KOPT-K1 (cell line): ENCODE results near the gene NR4A3.

ENCODE experiments used
- H3K27ac ChIP-seq: fragments of 200-600 bp; sonication (generic); 2 replicates; pipeline ENCODE4 v1.5.1; 2016; ENCODE audit warnings: antibody characterized with exemption, mild to moderate bottlenecking, low read depth, low read length; ENCODE audit not compliant: poor library complexity, severe bottlenecking
- H3K36me3 ChIP-seq: fragments of 200-600 bp; sonication (generic); 2 replicates; pipeline ENCODE4 v1.5.1; 2017; ENCODE audit warnings: antibody characterized with exemption, mild to moderate bottlenecking, low read length, moderate library complexity; ENCODE audit not compliant: insufficient read depth
- H3K9me3 ChIP-seq: fragments of 200-600 bp; sonication (generic); 2 replicates; pipeline ENCODE4 v1.5.1; 2017; ENCODE audit warnings: antibody characterized with exemption, low read length, mild to moderate bottlenecking; ENCODE audit not compliant: insufficient read depth, poor library complexity, severe bottlenecking

The NR4A3 gene

DNA sequence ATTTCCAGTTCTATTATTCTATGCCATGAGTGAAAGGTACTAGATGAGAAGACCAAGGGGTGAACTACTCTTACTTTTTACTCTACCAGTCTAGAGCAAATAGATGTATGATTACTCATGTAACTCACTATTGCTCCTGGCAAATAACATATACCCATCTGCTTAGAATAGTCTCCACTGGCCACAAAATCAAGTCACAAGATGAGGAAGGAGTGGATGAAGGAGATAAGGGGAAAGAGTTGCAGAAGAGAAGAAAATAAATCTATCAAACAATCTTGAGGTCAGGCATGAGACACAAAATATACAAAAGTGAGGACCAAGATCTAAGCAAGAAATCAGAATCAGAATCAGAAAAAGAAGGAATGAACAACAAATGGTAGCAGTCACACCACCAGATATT is 13.7 kb upstream of the NR4A3 start:
- H3K9me3 ChIP-seq, result no peaks in the 10 kb centered on the region
- no peaks in the 10 kb centered on the region for H3K36me3 ChIP-seq
- no peak overlapping the region for H3K27ac ChIP-seq

DNA sequence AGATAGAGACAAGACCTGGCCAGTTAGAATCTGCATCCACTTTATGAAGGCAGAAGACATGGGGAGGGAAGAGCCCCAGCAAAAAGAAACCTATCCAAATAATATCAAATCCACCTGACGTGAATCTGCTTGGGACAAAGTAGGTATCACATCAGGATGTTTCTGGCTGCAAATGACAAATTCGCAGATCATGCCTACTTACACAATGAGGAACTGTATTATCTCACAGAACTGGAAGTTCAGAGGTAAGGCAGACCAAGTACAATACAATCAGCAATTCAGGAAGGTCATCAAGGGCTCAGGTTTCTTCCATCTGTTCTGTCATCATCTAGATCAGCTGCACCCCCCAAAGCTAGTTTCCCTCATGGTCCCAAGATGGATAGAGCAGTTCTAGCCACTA is 13.2 kb upstream of the NR4A3 start:
- no peaks in the 10 kb centered on the region for H3K9me3 ChIP-seq
- no peak overlapping the region for H3K27ac ChIP-seq
- no peaks in the 10 kb centered on the region for H3K36me3 ChIP-seq

DNA sequence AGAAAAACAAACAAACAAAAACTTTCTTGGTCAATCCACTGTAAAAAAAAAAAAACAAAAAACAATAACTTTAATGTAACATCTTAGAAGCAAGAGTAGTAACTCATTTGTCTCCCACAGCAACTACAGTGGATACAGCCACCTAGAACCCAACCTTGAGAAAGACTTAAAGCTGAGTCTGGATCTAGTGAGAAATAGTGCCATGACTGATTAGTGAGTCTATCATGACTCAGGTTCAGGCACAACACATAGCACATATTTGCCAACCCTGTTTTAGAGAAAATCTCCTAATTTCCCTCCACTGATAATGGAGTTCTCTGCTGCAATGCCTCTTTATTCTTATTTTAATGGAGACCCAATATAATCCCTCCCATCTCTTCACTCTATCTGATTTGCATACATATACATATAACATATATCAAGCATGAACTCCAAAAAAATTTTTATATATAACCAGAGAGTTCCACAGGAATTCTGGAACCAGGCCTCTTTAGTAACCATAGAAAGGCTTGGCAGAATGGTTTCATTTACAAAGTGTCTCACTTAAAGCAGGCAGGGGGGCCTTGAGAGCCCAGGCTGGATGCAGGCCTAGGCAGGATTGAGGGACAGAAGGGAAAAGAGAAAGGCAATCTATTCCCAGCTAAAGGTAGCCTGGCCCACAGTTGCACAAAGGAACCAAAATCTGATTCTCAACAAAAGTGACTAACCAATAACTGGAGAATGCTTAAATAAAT is 11.9 kb upstream of the NR4A3 start:
- Histone ChIP-seq H3K36me3 (no peaks in the 10 kb centered on the region), H3K27ac (no peak overlapping the region)

DNA sequence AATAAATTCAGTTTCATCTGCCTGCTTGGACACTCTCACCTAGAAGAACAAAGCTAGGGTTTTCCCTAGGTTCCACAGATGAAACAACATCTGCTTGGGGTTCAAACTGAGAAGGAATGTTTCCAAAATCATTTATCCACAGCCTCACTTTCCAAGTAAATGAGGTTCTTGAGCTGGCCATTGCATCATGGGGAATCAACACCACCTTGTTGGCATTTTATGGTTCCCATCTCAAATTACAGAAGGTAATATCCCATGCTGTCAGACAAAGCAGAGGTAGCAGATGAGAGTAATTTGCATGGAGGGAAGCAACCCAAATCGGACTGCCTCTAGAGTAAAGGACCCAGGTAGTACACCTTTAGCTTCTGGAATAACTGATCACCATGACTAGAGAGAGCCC is 10.5 kb upstream of the NR4A3 start:
- no peaks in the 10 kb centered on the region for H3K36me3 ChIP-seq
- H3K27ac ChIP-seq, result no peak overlapping the region
- H3K9me3 ChIP-seq, result no peaks in the 10 kb centered on the region

More for the DNA sequence above, 11.9 kb upstream of the NR4A3 start:
- H3K9me3 ChIP-seq, result no peaks in the 10 kb centered on the region

DNA sequence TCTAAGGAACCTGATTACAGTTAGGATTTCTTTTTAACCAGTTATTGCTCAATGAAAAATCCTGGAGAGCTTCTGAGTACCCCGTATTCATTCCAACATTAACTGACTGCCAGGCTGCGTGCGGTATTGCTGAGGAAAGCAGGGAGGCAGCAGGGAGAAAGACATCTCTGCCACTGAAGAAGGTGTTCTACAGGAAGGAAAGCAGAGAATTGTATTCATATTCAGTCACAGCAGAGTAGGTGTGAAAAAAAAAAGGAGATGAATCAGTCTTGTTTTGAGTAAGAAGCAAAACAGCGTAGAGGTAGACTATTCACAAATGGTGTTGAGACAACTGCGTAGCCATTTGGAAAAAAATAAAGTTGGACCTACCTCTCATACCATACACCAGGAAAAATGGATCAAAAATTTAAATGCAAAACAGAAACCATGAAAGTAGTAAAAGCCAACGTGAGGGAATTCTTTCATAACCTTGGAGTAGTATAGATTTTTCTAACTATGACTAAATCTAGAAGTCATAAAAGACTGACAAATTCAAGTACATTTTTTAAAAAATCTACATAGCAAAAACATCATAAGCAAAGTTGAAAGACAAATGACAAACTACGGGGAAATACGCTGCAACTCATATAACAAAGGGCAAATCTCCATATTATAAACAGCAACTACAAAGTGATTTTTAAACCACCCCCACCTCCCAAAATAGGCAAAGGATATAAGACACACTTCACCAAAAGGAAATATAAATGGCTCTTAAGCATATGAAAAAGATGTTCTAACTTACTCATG is 9.9 kb upstream of the NR4A3 start:
- no peaks in the 10 kb centered on the region for H3K9me3 ChIP-seq
- H3K27ac ChIP-seq, result no peak overlapping the region
- H3K36me3 ChIP-seq, result no peaks in the 10 kb centered on the region

DNA sequence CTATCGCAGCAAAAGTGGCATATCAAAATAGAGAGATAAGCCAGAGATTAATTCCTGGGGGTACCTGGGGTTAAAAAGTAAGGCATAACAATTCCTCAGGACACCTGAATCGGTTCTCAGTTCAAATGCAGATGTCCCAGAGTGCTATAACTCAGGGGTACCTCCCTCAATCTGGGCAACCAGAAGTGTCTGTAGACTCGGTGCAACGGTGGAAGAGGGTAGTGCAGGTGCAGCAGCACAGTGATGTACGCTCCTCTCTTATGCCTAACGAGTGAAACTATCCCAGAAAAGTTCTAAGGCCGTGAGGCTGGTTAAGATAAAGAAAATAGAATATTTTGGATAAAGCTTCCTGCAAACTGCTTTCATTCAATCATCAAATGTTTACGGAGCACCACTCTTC is 7.9 kb upstream of the NR4A3 start:
- no peak overlapping the region for H3K27ac ChIP-seq
- no peaks in the 10 kb centered on the region for H3K36me3 ChIP-seq
- no peaks in the 10 kb centered on the region for H3K9me3 ChIP-seq

DNA sequence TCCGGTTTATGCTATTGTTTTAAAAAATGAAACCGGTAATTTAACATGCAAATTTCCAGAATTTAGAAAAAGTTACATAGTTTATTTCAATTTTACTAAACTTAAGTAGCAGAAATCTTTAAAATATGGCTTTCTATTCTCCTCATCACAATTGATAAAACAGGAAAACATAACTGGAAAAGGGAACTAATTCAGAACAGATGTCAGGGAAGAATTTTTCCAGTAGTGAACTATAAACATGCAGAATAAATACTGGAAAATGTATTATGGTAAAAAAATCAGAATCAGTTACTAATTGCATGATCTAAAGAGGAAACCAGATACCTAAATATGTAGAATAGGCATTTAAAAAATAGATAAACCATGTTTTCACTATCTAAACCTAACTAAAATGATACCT is 7.3 kb upstream of the NR4A3 start:
- no peaks in the 10 kb centered on the region for H3K9me3 ChIP-seq
- H3K36me3 ChIP-seq, result no peaks in the 10 kb centered on the region
- no peak overlapping the region for H3K27ac ChIP-seq

DNA sequence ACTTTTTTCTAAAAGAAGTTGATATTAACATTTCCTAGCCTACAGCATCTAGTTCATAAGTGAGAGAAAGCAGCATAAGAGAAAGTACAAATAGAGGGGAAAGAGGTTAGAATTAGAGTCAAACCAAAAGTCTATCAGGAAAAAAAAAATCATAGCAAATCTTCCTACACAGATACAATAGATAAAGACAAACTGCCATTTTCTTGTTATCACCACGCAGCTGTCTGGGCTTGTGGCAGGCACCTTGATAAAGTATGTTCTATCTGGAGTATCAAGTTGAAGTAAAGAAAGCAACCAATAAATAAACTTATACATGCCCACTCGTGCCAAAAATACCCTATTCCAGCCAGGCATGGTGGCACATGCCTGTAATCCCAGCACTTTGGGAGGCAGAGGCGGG is 5.3 kb upstream of the NR4A3 start:
- H3K36me3 ChIP-seq, result no peaks in the 10 kb centered on the region
- no peak overlapping the region for H3K27ac ChIP-seq

DNA sequence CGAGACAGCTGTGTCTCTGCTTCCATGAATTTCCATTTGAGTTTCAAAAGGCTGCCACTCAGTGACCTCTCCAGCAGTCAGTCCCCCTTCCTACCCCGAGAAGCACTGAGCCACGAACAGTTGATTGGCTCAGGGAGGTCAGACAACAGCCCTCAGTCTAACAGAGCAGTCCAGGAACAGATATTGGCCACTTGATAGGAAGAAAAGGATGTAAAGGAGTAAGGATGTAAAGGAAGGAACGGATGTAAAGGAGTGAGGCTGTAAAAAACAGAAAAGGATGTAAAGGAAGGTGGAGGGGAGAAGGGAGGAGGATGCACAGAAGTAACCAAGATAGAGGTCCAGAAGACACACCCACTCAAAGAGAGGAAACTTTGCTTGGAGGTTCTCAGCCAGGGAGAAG is 3.2 kb upstream of the NR4A3 start:
- peak overlapping the region; percentile 72 for H3K27ac ChIP-seq
- H3K36me3 ChIP-seq, result no peaks in the 10 kb centered on the region
- no peaks in the 10 kb centered on the region for H3K9me3 ChIP-seq

More for the DNA sequence above, 5.3 kb upstream of the NR4A3 start:
- no peaks in the 10 kb centered on the region for H3K9me3 ChIP-seq

DNA sequence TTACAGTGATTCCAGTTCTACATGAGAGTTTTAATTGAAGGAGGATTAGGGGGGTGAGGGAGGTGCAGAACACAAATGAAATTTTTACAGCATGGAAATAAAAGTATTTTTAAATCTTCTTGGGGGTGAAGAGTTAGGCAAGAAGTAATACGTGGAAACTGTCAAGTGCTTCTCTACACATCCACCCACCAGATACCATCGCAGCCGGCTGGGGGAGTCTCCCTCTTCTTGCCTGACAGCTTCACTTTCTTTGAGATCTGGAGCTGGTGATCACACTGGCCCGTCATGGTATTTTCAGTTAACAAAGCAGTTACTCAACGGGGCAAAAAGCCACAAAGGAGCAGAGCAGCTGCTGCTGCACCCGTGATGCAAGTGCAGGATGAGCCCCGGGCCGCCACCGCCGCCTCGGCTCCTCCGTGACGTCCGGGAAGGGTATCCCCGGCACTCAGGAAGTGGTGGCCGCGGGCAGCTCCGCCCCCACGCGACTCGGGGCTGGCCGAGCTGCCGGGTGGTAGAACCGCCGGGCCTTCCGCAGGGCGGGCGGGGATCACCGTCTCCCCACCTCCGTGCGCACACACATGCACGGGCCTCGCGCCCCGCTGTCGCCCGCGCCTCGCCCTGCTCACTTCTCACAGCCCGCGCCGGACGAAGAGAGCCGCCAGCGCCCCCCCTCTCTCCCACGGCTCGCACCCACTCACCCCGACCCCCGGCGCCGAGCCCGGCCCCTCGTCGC is 2.4 kb upstream of the NR4A3 start:
- Histone ChIP-seq H3K9me3 (no peaks in the 10 kb centered on the region), H3K27ac (peak overlapping the region; percentile 72), H3K36me3 (no peaks in the 10 kb centered on the region)

DNA sequence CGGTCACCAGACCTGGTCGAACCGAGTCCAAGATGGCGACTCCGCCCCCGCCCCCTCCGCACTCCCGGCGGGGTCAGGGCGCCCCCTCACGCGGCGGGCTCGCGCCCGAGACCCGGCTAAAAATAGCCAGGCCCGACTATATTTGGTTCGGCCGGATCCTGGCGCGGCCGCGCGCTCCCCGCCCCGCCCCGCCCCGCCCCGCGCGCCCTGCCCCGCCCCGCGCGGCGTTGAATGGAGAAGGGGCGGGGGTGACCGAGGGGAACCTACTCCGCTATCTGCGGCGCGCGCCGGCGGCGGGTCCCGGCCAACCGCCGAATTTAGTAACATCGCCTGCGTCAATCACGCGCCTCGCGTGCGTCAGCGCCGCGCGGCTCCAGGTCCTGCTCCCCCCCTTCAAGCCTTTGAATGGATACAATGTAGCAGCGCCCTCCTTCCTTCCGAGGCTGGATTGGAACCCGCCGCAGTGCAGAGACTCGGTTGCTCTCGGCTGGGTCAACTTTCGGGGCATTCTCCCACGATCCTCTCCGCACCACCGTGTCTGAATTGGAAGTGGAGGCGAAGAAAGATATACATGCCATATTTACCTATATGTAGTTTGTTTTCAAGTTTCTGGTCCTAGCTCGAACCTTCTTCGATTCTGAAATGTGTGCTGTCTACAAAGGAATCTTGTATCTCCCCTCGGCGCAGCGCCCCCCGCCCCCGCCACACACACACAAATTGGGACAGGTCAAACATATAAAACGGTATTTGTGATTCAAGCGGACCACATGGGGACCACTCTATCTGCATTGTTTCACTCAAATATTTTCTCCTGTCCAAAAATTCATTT is 1.6 kb upstream of the NR4A3 start:
- Histone ChIP-seq H3K27ac (peak overlapping the region; percentile 72), H3K36me3 (no peaks in the 10 kb centered on the region), H3K9me3 (no peaks in the 10 kb centered on the region)

DNA sequence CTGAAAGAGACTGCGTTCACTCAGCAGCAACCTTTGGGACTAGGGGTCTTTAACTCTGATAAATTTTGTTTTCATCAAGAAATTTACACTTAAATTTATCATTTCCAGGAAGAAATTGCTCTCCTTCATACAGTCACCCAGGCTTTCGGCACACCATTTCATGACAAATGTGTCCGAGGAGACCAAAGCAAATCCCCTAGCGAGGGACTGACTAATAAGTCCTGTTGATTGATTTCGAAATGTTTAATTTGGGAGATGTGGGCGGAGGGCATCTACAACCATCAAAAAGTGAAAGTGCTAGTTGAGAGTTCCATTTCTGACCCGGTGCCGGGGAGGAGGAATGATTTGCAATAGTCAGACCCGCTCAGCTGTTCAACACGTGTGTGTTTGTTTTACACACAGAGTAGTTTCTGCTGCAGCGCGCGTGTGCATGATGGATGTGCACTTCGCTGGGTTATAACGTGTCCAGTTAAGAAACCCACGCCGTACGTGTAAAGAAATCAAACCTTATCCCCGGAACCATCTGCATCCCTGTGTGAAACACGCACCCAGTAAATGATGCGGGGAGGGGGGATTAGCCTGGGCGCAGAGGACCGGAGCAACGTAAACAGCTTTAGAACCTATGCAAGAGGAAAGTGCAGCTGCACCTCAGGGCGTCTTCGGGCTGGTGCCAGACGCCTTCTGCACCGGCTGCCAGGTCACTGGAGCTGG is 845 bp upstream of the NR4A3 start:
- H3K36me3 ChIP-seq, result no peaks in the 10 kb centered on the region
- H3K27ac ChIP-seq, result no peak overlapping the region
- no peaks in the 10 kb centered on the region for H3K9me3 ChIP-seq

DNA sequence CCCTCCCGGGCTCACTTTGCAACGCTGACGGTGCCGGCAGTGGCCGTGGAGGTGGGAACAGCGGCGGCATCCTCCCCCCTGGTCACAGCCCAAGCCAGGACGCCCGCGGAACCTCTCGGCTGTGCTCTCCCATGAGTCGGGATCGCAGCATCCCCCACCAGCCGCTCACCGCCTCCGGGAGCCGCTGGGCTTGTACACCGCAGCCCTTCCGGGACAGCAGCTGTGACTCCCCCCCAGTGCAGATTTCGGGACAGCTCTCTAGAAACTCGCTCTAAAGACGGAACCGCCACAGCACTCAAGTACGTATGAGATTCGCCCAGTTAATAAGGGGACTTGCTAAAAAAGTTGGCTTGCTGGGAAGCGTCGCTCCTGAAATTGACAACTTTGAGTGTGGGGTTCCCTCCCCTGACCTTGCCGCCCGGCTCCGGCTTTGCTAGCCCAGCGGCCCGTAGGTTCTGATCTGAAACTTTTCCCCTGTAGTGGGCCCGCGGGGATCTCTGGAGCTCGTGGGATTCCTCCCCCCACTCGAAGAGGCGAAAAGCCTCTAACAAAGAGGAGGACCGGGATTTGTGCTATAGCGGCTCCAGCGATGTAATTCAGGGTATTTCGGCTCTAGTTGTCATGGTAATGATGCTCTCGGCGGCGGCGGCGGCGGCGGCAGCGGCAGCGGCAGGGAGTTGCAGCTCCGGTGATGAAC is 572 bp downstream of the NR4A3 start:
- no peaks in the 10 kb centered on the region for H3K36me3 ChIP-seq
- H3K27ac ChIP-seq, result no peak overlapping the region
- no peaks in the 10 kb centered on the region for H3K9me3 ChIP-seq
